ENCODE data around the gene GRM4. TPM values are rescaled to one million over a fixed set of nuclear protein-coding genes. Genes with fewer than 3 reads are reported as not detected.

The GRM4 gene
- total and polyA plus RNA-seq, 10 of the 15 experiments (the other 5 are each of a cell fraction or from before 2014, with no cell fraction given), result 0.01 to 0.31 (median 0.05) TPM; not detected in 2

GRCh38 chr6:34158876-34159275 is 13.0 kb upstream of the GRM4 start (continued):
- no peak for TF ChIP-seq BCL3 (IDR thresholded peaks at IDR 0.05; ENCODE audit: borderline replicate concordance, insufficient read depth, low read depth, low read length, poor library complexity, severe bottlenecking)
- no peak for TF ChIP-seq HDGF (IDR thresholded peaks at IDR 0.05)
- TF ChIP-seq ATF2 (IDR thresholded peaks at IDR 0.05; ENCODE audit: low read length), result no peak
- no peak for TF ChIP-seq RUNX3 (IDR thresholded peaks at IDR 0.05; ENCODE audit: low read length)
- no peak for TF ChIP-seq CREB1 (IDR thresholded peaks at IDR 0.05; ENCODE audit: low read depth)
- no peak for TF ChIP-seq EP300 (IDR thresholded peaks at IDR 0.05; ENCODE audit: borderline replicate concordance in 1 of 2, control insufficient read depth in 1 of 2, low read depth in 2 of 2, low read length in 2 of 2)
- TF ChIP-seq RBBP5 (conservative IDR thresholded peaks at IDR 0.05), result no peak
- TF ChIP-seq TCF3 (IDR thresholded peaks at IDR 0.05; ENCODE audit: borderline replicate concordance, insufficient read depth, low read depth, low read length), result no peak
- TF ChIP-seq EGR1 (IDR thresholded peaks at IDR 0.05; ENCODE audit: borderline replicate concordance in 1 of 2, low read depth in 2 of 2, low read length in 2 of 2), result no peak
- no peak for TF ChIP-seq MLLT1 (IDR thresholded peaks at IDR 0.05)
- TF ChIP-seq CHD4 (IDR thresholded peaks at IDR 0.05), result no peak

Measured in GM12878 (cell line).